Measurements from ENCODE around the gene PRR5.
"Not testable (repeated sequence)": the region's sequence is repeated elsewhere in the genome, so short reads cannot be mapped to it uniquely, and the experiment has no call there.

Gene PRR5, protein sequence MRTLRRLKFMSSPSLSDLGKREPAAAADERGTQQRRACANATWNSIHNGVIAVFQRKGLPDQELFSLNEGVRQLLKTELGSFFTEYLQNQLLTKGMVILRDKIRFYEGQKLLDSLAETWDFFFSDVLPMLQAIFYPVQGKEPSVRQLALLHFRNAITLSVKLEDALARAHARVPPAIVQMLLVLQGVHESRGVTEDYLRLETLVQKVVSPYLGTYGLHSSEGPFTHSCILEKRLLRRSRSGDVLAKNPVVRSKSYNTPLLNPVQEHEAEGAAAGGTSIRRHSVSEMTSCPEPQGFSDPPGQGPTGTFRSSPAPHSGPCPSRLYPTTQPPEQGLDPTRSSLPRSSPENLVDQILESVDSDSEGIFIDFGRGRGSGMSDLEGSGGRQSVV

DNA sequence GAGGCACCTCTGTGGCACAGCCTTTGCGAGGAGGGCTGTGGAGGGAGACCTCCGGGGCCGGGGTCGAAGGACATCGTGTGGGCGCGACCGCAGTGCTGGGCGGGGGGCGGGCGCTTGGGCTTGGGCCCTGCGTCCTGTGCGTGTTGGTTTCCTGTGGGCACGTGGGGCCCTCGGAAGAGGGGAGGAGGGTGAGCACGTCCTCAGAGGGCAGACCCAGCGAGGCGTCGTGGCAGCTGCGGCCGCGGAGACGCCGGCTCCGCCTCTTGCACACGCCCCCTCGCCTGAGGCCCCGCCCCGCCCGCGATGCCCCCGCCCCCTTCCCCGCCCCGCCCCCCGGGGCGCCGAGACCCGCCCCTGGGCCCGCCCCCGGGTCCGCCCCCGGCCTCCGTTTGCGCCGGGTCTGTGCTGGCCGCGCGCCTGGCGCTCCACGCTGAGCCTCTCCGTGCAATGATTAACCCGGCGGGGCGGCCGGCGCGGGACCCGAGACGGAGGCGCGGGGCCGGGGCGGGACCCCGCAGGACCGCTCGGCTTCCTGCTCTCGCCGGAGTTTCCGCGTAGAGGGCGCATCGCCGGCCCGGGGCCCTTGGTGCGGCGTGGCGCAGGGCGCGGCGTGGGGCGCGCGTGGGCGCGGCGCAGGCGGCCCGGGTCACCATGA is at the start of gene PRR5:
PRR5 (plus strand) TSS at position 381 of the 655 bp plus-strand sequence; CDS start at position 652, 271 bp downstream.
- TF ChIP-seq CTCF (IDR thresholded peaks at IDR 0.05; ENCODE audit: low read depth, low read length, missing control alignments): no peak
- no peak for DNase-seq (ENCODE audit: low read depth)
- peak within 1 kb of the TSS; percentile 51 for H3K4me3 ChIP-seq (ENCODE audit: low read depth, low read length)

GRCh38 chr22:44652866-44653265 is 49.1 kb upstream of the PRR5 start:
- DNase-seq (ENCODE audit: low read depth); H3K4me3 ChIP-seq (ENCODE audit: low read depth, low read length): not testable (repeated sequence)

DNA sequence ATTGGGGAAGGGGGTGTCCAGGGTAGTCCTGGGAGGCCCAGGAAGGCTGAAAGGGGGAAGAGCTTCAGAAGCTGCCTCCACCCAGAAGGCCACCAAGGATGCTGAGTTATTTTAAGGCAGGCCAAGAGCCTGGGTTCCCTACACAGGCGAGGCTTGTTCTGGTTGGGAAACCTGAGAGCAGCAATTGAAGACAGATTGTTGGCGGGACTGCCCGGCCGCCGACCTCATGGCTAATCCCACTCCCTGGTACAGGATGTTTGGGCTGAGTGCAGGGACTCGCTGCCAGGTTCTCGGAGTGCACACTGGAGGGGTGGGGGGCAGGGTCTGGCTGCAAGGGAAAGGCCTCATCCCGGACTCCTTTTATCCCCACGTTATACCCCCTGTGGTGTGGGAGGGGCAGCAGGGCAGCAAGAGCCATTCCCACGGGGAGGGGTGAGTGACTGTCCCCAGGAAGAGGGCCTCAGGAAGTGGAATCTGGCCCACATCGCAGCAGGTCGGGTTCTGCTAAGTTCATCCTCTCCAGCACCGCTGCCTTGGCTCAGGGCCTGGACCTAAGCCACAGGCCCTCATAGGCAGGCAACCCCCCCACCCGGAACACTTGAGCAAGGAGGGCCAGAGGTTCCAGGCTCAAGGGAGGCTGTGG is 43.6 kb upstream of the PRR5 start:
- H3K4me3 ChIP-seq (ENCODE audit: low read depth, low read length): no peak overlapping the region
- no peak for DNase-seq (ENCODE audit: low read depth)
- TF ChIP-seq CTCF (IDR thresholded peaks at IDR 0.05; ENCODE audit: low read depth, low read length, missing control alignments): no peak

DNA sequence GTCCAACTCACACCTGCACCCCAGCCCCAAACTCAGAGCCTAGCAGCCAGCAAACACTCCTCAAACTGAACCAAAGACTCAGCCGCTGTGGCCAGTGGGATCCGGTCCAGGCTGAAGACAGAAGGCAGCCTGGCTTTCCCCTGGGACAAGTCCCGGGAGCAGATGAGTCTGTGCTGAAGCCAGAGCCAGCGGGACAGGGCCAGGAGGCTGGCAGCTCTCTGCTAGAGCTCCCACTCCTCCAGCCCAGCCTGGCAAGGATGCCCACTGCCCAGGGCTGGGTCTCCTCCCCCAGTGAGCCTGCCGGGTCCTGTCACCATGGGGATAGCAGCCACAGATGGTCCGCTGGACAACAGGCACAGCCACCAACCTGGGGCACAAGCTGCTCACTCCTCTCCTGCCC is 42.9 kb upstream of the PRR5 start:
- DNase-seq (ENCODE audit: low read depth): no peak

GRCh38 chr22:44660051-44660830 is 41.8 kb upstream of the PRR5 start:
- no peak overlapping the region for H3K4me3 ChIP-seq (ENCODE audit: low read depth, low read length)
- no peak for DNase-seq (ENCODE audit: low read depth)
- TF ChIP-seq CTCF (IDR thresholded peaks at IDR 0.05; ENCODE audit: low read depth, low read length, missing control alignments): no peak

More for the DNA sequence above, 42.9 kb upstream of the PRR5 start:
- no peak overlapping the region for H3K4me3 ChIP-seq (ENCODE audit: low read depth, low read length)
- no peak for TF ChIP-seq CTCF (IDR thresholded peaks at IDR 0.05; ENCODE audit: low read depth, low read length, missing control alignments)

DNA sequence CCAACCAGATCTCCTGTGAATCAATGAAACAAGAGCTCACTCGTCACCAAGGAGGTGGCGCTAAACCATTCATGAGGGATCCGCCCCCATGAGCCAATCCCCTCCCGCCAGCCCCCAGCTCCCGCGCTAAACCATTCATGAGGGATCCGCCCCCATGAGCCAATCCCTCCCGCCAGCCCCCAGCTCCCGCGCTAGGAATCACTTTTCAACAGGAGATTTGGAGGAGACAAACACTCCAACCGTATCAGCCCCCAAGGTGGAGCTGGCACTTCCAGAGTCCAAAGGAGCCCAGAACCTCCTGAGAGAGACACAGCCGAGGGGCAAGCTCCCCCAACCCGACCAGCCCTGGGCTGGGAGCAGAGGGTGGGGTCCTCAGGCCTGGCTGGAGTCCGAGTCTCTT is 40.9 kb upstream of the PRR5 start:
- no peak for TF ChIP-seq CTCF (IDR thresholded peaks at IDR 0.05; ENCODE audit: low read depth, low read length, missing control alignments)
- no peak overlapping the region for H3K4me3 ChIP-seq (ENCODE audit: low read depth, low read length)
- no peak for DNase-seq (ENCODE audit: low read depth)
